Placental pericyte (primary cell): Measurements from ENCODE around the gene NEK10. TPM values are rescaled to one million over a fixed set of nuclear protein-coding genes. Genes with fewer than 3 reads are reported as not detected.

Source experiments
- small RNA-seq: library from RNA; depleted of rRNA; stranded (forward); fragments of <200 nt; gene quantifications from one replicate; pipeline ENCODE3, GENCODE V24; 2012; ENCODE audit warnings: low replicate concordance
- total RNA-seq: library from RNA; depleted of rRNA; stranded (reverse); fragments of >200 nt; gene quantifications from 2 replicates; pipeline ENCODE4 v1.2.3, GENCODE V29; 2012

The NEK10 gene, protein sequence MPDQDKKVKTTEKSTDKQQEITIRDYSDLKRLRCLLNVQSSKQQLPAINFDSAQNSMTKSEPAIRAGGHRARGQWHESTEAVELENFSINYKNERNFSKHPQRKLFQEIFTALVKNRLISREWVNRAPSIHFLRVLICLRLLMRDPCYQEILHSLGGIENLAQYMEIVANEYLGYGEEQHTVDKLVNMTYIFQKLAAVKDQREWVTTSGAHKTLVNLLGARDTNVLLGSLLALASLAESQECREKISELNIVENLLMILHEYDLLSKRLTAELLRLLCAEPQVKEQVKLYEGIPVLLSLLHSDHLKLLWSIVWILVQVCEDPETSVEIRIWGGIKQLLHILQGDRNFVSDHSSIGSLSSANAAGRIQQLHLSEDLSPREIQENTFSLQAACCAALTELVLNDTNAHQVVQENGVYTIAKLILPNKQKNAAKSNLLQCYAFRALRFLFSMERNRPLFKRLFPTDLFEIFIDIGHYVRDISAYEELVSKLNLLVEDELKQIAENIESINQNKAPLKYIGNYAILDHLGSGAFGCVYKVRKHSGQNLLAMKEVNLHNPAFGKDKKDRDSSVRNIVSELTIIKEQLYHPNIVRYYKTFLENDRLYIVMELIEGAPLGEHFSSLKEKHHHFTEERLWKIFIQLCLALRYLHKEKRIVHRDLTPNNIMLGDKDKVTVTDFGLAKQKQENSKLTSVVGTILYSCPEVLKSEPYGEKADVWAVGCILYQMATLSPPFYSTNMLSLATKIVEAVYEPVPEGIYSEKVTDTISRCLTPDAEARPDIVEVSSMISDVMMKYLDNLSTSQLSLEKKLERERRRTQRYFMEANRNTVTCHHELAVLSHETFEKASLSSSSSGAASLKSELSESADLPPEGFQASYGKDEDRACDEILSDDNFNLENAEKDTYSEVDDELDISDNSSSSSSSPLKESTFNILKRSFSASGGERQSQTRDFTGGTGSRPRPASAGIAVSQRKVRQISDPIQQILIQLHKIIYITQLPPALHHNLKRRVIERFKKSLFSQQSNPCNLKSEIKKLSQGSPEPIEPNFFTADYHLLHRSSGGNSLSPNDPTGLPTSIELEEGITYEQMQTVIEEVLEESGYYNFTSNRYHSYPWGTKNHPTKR
- total RNA-seq, result 1.5 and 10.2 TPM in 2 replicates

DNA sequence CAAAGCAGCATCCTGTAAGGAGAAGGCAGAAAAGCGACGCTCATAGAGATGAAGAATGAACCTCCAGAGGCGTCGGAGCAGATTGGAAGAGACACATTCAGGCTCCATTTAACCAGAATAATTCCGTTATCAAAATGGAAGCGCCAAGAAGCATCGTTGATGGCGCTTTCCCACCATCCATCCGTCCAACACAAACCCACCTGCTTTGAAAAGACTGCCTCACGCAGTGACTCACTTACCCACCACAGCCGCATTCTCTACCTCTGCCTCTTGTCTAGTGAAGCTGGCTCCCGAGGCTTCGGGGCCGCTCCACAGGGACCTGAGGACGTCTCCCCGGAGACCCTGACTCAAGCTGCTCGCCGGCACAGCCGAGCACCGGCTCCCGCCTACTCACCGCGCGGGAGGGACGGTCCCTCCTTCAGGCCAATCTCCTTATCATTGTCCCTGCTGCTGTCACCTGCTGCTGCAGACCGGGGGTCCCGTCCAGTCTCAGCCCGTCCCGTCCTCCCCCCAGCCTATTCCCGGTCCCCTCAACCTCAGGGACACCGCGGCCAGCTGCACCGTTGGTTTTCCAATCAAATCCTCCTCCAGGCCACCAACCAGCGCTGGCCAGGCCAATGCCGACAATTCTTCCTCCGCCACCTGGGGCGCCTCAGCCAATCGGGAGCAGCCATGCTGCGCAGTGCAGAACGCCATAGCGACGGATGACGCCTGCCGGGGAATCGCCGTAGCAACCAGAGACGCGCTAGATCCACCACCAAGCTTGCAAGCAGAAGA is at the start of gene NEK10:
NEK10 (minus strand) TSS at position 553 of the 777 bp plus-strand sequence. CDS start 16,501 bp downstream, outside the sequence.

Small RNAs within 50 kb of the gene (small RNA-seq; reads per million reads assigned to genes)
- gene MINOS1P3, result not detected
- not detected for gene RNU6-342P

Other genes with a start within 250 kb of the NEK10 start
- 52.7 and 177 TPM in 2 replicates for gene SLC4A7, start 115.0 kb upstream of the NEK10 start, total RNA-seq